Measurements from ENCODE around the gene P2RX7. TPM values are rescaled to one million over a fixed set of nuclear protein-coding genes. Genes with fewer than 3 reads are reported as not detected.
A peak's percentile ranks its signal among the peaks of the same experiment; 100 is the strongest.

The P2RX7 gene
- total and polyA plus RNA-seq, 9 of the 15 experiments (the other 6 are each of a cell fraction or from before 2014, with no cell fraction given): 0.04 to 0.65 (median 0.30) TPM

GRCh38 chr12:121138284-121138683 lies 5.6 kb downstream of the P2RX7 start:
- BruUV-seq (replicated peaks): no TSS peak
- no peaks in the 10 kb centered on the region for H4K20me1 ChIP-seq (replicated peaks; ENCODE audit: control insufficient read depth, insufficient read depth, low read length)
- no peaks in the 10 kb centered on the region for H3K9me1 ChIP-seq (ENCODE audit: control insufficient read depth, insufficient read depth, low read length)
- H3K27me3 ChIP-seq (ENCODE audit: control insufficient read depth in 2 of 2, insufficient read depth in 2 of 2, low read length in 2 of 2): no peaks in the 10 kb centered on the region
- H3K27ac ChIP-seq (ENCODE audit: extremely low read depth, low read depth, low read length): no peak overlapping the region
- CTCF ChIA-PET (ENCODE audit: low intra/inter-chr PET ratio): no interaction called here
- in situ Hi-C loops (cut with MboI): no loop called here
- WGBS (ENCODE audit: insufficient coverage, low coverage, missing lambda C conversion rate): 39% methylated on average over 5 of the region's 5 CpGs
- DNase-seq (ENCODE audit: extremely low read depth in 1 of 4, low spot score in 3 of 4) (peak; percentile 32 to 73 (median 65)), FAIRE-seq (peak; percentile 61), ATAC-seq (peak; percentile 94)
- intact Hi-C loops (cut with micrococcal nuclease): no loop called here
- no peaks in the 10 kb centered on the region for H3K79me2 ChIP-seq (ENCODE audit: control insufficient read depth, insufficient read depth, low read length)
- POLR2A ChIA-PET: interaction anchor here (0.6 kb wide), 1 partner anchor 13 kb away, joined by 3 read pairs; no protein-coding TSS in a partner anchor
- H3K36me3 ChIP-seq (ENCODE audit: control insufficient read depth, insufficient read depth, low read length): no peaks in the 10 kb centered on the region
- peaks cover 0 to under 1% of the 10 kb centered on the region in 2 experiments; a peak in 3 of 5 replicates for H3K4me1 ChIP-seq (replicated peaks in 1 of 2; ENCODE audit: control insufficient read depth in 2 of 2, insufficient read depth in 2 of 2, low read length in 2 of 2)
- H3K4me3 ChIP-seq: no peak overlapping the region
- H3K9ac ChIP-seq (ENCODE audit: insufficient read depth in 1 of 2, low read depth in 2 of 2, low read length in 2 of 2): no peak overlapping the region
- peak overlapping the region; percentile 29 for H3K4me2 ChIP-seq (ENCODE audit: insufficient read depth, low read length)
- no peaks in the 10 kb centered on the region for H3K9me3 ChIP-seq (replicated peaks; ENCODE audit: control insufficient read depth, insufficient read depth, low read depth, low read length)
- peak overlapping the region; percentile 54 for H2AFZ ChIP-seq (ENCODE audit: low read depth, low read length)
- TF ChIP-seq ZNF584 (CRISPR knock-in tag; IDR thresholded peaks at IDR 0.05; ENCODE audit: low read depth) (no peak), NFYB (IDR thresholded peaks at IDR 0.05; ENCODE audit: extremely low read depth, insufficient read length) (peak; percentile 69), ZNF75A (CRISPR knock-in tag; IDR thresholded peaks at IDR 0.05) (no peak), ZC3H11A (IDR thresholded peaks at IDR 0.05; ENCODE audit: low read depth, low read length) (no peak), ZNF280A (IDR thresholded peaks at IDR 0.05; ENCODE audit: low read depth, partially characterized antibody) (no peak), THRA (IDR thresholded peaks at IDR 0.05) (no peak), ZNF507 (tag; conservative IDR thresholded peaks at IDR 0.05) (no peak), FOS (IDR thresholded peaks at IDR 0.05; ENCODE audit: extremely low read depth, insufficient read length) (peak; percentile 81), ZNF184 (CRISPR knock-in tag; IDR thresholded peaks at IDR 0.05) (no peak), ETV5 (CRISPR knock-in tag; IDR thresholded peaks at IDR 0.05; ENCODE audit: low read depth) (no peak), ZNF57 (CRISPR knock-in tag; IDR thresholded peaks at IDR 0.05) (no peak), XRCC3 (IDR thresholded peaks at IDR 0.05) (no peak), ZNF311 (CRISPR knock-in tag; IDR thresholded peaks at IDR 0.05) (no peak), ZC3H8 (IDR thresholded peaks at IDR 0.05) (no peak), TCFL5 (CRISPR knock-in tag; conservative IDR thresholded peaks at IDR 0.05) (no peak), ZBTB1 (CRISPR knock-in tag; IDR thresholded peaks at IDR 0.05; ENCODE audit: borderline replicate concordance, low read depth) (no peak), SREBF1 (IDR thresholded peaks at IDR 0.05; ENCODE audit: borderline replicate concordance, low read depth, low read length) (no peak), BDP1 (IDR thresholded peaks at IDR 0.05; ENCODE audit: insufficient read depth, insufficient read length) (no peak), HDAC1 (IDR thresholded peaks at IDR 0.05) (no peak), ZNF253 (CRISPR knock-in tag; conservative IDR thresholded peaks at IDR 0.05) (no peak), KDM4B (IDR thresholded peaks at IDR 0.05; ENCODE audit: borderline replicate concordance in 2 of 2, low read depth in 1 of 2) (no peak)
- TF ChIP-seq, protein P1, sequence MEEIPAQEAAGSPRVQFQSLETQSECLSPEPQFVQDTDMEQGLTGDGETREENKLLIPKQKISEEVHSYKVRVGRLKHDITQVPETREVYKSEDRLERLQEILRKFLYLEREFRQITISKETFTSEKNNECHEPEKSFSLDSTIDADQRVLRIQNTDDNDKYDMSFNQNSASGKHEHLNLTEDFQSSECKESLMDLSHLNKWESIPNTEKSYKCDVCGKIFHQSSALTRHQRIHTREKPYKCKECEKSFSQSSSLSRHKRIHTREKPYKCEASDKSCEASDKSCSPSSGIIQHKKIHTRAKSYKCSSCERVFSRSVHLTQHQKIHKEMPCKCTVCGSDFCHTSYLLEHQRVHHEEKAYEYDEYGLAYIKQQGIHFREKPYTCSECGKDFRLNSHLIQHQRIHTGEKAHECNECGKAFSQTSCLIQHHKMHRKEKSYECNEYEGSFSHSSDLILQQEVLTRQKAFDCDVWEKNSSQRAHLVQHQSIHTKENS (CRISPR knock-in tag; IDR thresholded peaks at IDR 0.05): no peak
